Measurements from ENCODE around the gene GMCL1. TPM values are rescaled to one million over a fixed set of nuclear protein-coding genes. Genes with fewer than 3 reads are reported as not detected.

Gene GMCL1
- total and polyA plus RNA-seq, 7 donors = 10.5 to 15.3 (median 12.3) TPM

GRCh38 chr2:69923116-69923515, 93.7 kb downstream of the GMCL1 start:
- no peak overlapping the region for H3K4me3 ChIP-seq
- intact Hi-C loops (cut with DNase I) = no loop called here
- H3K4me1 ChIP-seq = no peaks in the 10 kb centered on the region
- 95 to 98% methylated on average over 3 of the region's 3 CpGs for WGBS, 2 donors
- TF ChIP-seq POLR2AphosphoS5 (IDR thresholded peaks at IDR 0.05) = no peak
- no peak for TF ChIP-seq CTCF (IDR thresholded peaks at IDR 0.05)
- no peak for TF ChIP-seq POLR2A (IDR thresholded peaks at IDR 0.05)
- no peak for TF ChIP-seq EP300 (IDR thresholded peaks at IDR 0.05)
- H3K36me3 ChIP-seq = peaks cover 0 to 47% (median 8%) of the 10 kb centered on the region in 4 donors
- H3K27ac ChIP-seq = no peak overlapping the region
- H3K9me3 ChIP-seq = no peaks in the 10 kb centered on the region
- DNase-seq = no peak
- no peaks in the 10 kb centered on the region for H3K27me3 ChIP-seq

GRCh38 chr2:69926849-69927515, 97.5 kb downstream of the GMCL1 start:
- Histone ChIP-seq H3K9me3 (no peaks in the 10 kb centered on the region), H3K4me3 (no peak overlapping the region), H3K4me1 (no peaks in the 10 kb centered on the region), H3K27ac (no peak overlapping the region), H3K27me3 (no peaks in the 10 kb centered on the region), H3K36me3 (peaks cover 0 to 21% (median 2%) of the 10 kb centered on the region in 4 donors)
- WGBS, 2 donors = 84 to 89% methylated on average over 3 of the region's 3 CpGs
- intact Hi-C loops (cut with DNase I) = no loop called here
- TF ChIP-seq POLR2A (IDR thresholded peaks at IDR 0.05) (no peak), EP300 (IDR thresholded peaks at IDR 0.05) (no peak), CTCF (IDR thresholded peaks at IDR 0.05) (no peak), POLR2AphosphoS5 (IDR thresholded peaks at IDR 0.05) (no peak)
- DNase-seq = no peak

Small RNAs within 50 kb of the gene (small RNA-seq; reads per million reads assigned to genes)
- 0 reads per million in 3 donors for gene RPL23AP92

Other genes with a start within 250 kb of the GMCL1 start
- gene AAK1, start 185.9 kb upstream of the GMCL1 start, total RNA-seq = 10 to 100 TPM; 20.7 to 35.7 (median 22.9) TPM
- 10 to 100 TPM in 2 of 3 donors, 1 to 10 TPM in 1; 5.4 to 19.5 (median 11.3) TPM for gene AAK1, start 185.9 kb upstream of the GMCL1 start, polyA plus RNA-seq
- gene ANXA4, start 87.5 kb upstream of the GMCL1 start, total RNA-seq = 10 to 100 TPM; 33.3 to 55.8 (median 44.5) TPM
- 100 to 1,000 TPM; 129 to 183 (median 155) TPM for gene ANXA4, start 87.5 kb upstream of the GMCL1 start, polyA plus RNA-seq
- gene SNRNP27, start 64.3 kb downstream of the GMCL1 start, total RNA-seq = 10 to 100 TPM; 52.7 to 92.5 (median 69.3) TPM
- gene SNRNP27, start 64.3 kb downstream of the GMCL1 start, polyA plus RNA-seq = 10 to 100 TPM; 38.8 to 64.9 (median 57.1) TPM
- gene MXD1, start 85.4 kb downstream of the GMCL1 start, total RNA-seq = 1 to 10 TPM; 5.4 to 7.8 (median 7.3) TPM
- gene MXD1, start 85.4 kb downstream of the GMCL1 start, polyA plus RNA-seq = 100 to 1,000 TPM in 1 of 3 donors, 10 to 100 TPM in 2; 44.2 to 102 (median 46.8) TPM
- 1 to 10 TPM; 1.1 to 1.4 (median 1.2) TPM for gene ASPRV1, start 132.0 kb downstream of the GMCL1 start, total RNA-seq
- gene ASPRV1, start 132.0 kb downstream of the GMCL1 start, polyA plus RNA-seq = 1 to 10 TPM; 1.1 to 1.2 (median 1.2) TPM

Data from sigmoid colon (tissue), 7 donors.